HG03064 (cell line): ENCODE results near the gene LIG4.
"Not testable (repeated sequence)": the region's sequence is repeated elsewhere in the genome, so short reads cannot be mapped to it uniquely, and the experiment has no call there.

Experiments
- ATAC-seq: cut with Tn5 transposase; IDR thresholded peaks from one replicate; pipeline ENCODE4 v1.9.1; 2021; ENCODE audit warnings: low read depth; ENCODE audit not compliant: unreplicated experiment

Gene LIG4

DNA sequence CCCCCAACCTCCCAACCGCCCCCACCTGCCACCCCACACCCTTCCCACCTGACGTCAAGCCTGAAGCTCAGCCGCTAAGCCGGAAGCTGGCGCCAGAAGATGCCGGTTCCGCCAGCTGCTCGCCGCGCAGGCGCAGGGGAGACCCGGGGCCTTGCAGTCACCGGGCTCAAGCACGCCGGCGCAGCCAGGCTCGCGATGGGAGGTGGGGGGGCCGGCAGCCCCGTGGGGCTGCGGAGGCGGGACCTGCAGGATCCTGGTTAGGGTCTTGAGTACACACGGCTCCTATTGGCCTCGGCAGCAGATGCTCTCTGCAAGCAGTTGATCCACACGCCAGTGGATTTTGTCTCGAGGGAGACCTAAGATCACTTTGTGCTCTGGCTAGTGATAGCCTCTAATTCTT, at the start of gene LIG4:
LIG4 (minus strand) TSS at position 101 of the 400 bp plus-strand sequence. CDS start 4,268 bp downstream, outside the sequence.
- ATAC-seq, result peak; percentile 53

DNA sequence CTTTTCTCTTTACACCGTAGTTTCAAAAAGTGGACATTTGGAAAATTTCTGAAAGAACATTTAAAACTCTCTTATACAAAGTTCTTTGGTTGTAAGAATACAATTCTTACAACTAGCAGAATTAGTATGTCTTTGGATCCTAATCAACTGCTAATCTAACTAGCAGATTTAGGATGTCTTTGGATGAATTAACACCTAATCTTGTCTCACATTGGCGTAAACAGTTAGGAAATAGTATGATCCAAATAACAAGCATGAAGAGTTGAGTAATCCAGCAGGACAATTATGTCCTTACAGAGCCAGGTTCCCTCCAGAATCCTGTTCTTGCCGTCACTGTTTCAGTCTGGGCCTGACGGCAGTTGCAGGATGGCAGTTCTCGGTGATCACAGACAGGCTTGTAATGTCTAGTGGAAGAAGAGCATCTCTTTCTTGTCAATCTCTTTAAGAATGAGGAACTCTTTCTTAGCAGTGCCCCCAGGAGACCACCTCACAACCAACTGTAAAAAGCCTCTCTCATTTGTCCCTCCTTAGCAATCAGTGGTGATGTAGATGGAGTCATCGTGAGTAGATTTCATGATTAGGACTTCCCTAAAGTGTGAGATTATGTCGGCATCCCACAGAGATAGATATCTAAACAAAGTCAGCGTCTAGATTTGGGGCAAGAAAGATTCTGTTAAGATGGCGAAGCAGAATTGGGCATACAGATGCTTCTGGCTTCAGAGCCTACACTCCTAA, 48.5 kb upstream of the LIG4 start:
- no peak for ATAC-seq

DNA sequence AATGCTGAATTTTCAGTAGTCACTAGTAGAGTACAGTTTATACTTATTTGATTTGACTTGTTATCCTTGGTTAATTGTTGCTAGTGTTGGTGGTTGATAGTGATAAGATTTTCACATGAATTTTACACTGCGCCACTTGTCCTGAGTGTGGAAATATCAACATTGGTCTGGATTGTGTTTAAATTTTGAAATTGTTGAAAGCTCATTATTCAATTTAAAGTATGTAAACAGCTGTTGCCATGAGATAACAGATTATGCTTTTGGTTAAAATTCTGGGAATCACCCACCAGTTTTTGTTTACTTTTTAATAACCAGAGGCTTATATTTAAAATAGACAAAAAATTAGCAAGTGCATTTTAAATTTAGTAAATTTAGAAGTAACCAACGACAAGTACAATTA, 41.9 kb upstream of the LIG4 start:
- ATAC-seq, result no peak

DNA sequence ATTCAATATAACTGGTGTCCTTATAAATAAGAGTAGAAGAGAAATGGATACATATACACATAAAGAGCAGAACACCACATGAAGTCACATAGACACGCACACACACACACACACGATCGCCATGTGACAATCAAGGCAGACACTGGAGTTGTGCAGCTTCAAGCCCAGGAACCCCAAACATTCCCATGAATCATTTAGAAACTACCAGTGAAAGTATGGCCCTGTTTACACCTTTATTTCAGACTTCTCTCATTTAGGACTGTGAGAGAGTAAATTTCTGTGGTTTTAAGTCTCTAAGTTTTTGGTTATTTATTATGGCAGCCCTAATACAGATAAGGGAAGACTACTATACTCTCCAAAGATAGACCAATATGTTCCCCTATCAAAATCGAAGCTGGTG, 33.8 kb upstream of the LIG4 start:
- ATAC-seq, result no peak

DNA sequence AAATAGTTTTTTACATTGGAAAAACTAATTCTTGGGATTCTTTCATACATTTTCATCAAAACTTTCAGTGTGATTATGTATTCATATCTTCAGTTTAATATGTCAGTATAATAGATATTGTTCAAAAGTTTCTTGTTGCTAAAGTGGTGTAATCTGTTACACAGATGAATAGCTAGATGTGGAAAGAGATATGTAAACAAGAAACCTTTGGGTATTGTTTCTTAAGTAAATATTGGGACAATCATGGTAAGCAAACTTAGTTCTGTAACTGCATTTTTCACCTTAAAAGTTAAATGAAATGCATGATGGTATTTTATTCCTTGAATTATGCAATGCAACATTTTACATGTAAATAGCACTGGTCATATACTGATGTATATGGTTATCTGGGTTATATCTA, 15.0 kb upstream of the LIG4 start:
- ATAC-seq, result no peak

DNA sequence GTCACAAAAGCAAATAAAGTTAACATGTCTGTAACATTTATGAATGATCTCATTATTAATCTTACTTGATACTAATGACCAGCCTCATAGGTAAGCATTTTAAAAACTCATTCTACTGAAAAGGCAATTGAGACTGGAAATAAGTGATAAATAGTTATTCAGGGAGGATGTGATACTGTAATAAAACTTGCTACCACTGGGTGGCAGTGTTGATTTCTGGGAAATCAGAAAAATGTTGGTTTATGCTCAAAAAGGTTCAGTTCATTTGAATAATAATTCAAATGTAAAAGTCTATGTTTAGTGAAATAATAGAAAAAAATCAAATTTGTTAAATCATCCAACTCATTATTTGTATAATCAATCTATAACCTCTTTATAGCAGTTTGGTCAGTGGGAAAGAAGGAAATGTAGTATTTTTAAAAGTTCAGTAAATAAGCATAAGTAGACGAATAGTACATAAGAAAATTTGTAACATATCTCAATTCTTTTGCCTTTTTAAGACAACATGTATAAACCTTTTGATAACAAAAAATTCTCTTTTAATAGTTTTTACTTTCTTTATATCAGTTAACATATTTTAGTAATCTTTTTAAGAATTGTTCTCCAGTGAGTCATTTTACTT, 12.4 kb upstream of the LIG4 start:
- no peak for ATAC-seq

DNA sequence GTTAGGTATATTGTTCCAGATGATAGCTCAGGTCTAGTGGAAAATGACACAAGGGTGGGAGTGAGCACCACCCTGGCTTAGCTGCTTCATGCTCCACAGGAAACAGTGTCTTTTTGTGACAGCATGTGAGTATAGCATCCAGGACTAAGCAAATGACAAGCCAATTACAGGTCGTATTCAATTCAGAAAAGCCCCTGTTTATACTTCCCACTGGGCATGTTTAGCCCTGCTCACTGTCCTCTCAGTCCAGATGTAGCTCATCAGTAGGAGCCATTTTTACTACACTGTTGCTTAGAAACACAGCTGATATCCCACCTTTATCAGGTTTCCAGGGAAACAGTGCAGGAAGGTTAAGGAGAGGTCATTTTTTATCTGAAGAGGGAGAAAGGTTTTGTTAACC, 10.8 kb upstream of the LIG4 start:
- peak; percentile 32 for ATAC-seq

DNA sequence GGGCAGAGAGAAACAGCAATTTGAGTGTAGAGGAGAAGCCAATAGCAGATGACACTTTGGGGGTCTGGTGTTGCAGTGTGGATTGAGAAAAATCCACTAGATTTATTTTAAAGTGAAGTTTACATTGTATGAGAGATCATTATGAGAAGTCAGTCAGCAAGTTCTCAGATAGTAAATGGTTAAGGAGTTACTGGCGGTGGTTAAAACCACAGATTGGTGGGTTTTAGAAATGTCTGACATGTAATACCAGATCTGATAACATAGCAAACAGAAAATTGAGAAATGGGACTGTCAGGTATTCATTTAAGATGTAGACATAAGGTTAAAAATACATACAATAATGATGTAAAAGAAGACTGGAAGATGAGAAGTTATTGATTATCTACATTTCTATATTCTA, 10.1 kb upstream of the LIG4 start:
- ATAC-seq, result peak; percentile 64

DNA sequence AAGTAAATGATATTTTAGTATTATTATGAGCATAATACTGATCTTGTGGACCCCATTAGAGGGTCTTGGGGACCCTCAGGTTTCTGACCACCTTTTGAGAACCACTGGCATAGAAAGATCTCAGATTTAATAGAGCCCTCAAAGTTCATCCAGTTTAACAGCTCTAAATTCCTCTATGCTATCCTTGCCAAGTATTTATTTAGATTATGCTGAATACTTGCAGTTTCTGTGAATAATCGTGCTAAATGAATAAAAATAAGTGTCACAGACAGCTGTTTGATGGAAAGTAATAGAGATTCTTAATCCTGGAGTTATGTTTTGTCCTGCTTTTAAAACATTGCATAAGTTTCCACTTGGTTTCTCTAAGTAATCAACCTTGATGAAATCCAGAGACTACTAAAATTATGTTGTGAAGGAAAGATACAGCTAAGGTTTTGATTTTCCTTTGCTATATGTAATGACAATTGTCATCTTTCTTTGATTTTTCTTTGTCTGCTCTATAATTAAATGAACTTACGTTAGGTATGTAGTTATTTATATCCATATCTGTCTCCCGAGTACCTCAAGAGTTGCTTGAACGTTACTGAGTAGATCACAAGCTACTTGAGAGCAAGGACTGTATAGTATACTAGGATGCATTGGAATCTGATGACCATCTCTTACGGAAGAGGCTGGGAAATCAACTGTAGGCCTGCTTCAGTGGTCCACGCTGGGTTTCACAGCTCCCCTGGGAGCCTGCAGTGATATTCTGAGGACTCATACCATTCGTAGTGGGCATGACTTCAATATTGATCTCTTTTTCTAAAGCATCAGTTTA, 8.6 kb upstream of the LIG4 start:
- ATAC-seq, result no peak

DNA sequence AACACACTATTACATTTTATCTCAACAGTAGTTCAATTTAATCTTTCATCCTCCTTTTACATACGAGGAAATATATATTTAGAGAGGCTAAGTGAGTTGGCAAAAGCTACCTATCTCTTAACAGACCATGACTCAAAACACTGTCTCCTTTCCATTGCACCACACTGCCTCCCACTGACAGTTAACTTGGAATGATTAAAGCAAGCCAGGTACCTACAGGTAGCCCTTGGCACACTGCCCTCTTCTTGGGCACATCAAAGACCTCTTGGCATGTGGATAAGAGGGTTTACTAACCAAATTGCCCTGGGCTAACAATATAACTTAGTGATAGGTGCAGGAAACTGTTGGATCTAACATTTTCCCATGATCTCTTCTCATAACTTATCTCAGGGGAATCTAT, 4.7 kb upstream of the LIG4 start:
- no peak for ATAC-seq

DNA sequence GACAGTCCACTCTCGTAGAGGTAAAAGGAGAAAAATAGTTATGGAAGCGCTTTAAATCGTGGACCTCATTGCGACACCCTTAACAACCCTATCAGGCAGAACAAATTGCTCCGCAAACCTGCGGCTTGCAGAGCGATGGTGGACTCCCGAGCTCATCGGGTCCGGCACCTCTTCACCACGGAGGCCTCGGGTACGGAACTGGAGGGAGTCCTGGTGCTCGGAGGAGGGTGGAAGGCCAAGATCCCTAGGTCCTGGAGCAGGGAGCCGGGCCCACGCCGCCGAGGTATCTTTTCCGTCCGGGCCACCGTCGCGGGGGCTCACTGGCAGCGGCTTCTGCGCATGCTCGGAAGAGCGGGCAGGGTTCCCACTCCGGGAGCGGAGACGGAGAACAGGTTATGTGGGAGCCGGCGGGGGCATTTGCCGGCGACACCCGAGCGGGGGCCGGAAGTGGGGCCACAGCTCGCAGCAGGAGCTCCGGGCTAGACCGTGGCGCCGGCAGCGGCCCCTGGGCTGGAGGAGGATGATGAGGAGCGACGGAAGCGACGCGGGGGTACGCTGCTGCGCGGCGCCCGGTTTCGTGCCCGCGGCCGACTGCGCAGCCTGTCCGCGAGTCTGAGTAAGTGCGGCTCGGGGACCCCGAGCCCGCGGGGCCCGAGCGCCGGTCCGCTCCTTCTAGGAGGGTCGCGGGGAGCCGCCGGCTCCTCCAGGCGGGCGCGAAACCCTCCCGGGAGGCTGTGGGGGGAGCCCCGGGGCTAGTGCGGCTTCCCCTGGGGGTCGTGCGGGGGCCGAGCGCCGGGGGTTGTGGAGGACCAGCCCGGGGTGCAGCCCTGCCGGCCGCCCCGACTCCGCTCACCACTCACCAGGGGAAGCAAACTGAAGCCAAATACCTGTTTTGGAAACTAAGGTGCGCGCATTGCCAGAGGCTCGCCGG, 3.0 kb upstream of the LIG4 start, which contains the start of gene ABHD13:
ABHD13 (plus strand) TSS at position 349 of the 931 bp plus-strand sequence. CDS start 10,827 bp downstream, outside the sequence.
- ATAC-seq, result peak; percentile 72

DNA sequence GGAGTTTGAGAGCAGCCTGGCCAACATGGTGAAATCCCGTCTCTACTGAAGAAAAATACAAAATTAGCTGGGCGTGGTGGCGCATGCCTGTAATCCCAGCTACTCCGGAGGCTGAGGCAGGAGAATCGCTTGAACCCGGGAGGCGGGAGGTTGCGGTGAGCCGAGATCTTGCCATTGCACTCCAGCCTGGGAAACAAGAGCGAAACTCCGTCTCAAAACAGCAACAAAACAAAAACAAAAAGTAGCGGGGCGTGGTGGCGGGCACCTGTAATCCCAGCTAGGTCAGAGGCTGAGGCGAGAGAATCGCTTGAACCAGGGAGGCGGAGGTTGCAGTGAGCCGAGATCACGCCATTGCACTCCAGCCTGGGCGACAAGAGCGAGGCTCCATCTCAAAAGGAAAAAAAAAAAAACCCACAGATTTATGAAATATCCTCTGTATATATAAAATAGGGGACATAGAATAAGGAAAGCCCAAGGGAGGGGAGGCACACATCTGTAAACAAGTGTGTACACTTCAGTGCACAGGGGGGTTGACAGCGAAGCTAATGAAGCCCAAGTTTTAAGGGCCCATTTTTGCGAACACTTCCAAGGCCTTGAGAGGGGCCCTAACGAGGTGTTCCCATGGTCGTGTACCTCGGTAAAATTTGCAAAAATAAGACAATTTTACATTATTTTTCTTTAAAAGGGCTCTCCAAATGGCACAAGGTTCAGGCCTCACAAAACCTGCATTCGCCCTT, 2.1 kb upstream of the LIG4 start:
- ATAC-seq, result not testable (repeated sequence)

DNA sequence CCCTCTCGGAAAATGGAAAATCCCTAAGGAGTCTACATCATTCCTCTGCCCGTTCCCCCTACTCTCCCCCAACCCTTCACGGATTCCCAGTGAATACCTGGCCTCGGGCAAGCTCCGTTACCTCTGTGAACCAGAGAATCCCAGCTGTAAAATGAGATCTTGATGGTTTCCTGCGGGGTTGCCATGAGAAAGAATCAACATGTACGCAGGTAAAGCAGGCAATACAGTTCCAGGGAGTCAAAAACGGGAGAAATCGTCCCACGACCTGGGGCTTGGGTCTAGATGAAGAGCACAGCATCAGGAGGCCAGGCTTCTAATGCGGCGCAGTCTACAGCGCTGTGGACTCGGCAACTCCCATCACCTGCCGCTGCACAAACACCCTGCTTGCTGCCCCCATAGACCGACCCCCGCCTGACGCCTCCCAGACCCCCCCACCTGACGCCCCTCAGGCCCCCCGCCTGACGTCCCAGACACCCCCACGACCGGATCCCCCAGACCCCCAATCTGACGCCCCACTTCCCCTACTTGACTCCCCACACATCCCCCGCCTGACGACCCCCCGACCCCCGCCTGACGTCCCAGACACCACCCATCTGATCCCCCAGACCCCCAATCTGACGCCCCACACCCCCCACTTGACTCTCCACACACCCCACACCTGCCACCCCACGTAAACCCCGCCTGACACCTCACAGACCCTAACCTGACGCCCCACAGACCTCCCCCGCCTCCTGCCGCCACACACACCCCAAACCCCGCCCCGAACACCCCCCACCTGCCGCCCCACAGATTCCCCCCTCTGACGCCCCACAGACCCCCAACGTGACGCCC, 680 bp downstream of the LIG4 start:
- ATAC-seq, result no peak

DNA sequence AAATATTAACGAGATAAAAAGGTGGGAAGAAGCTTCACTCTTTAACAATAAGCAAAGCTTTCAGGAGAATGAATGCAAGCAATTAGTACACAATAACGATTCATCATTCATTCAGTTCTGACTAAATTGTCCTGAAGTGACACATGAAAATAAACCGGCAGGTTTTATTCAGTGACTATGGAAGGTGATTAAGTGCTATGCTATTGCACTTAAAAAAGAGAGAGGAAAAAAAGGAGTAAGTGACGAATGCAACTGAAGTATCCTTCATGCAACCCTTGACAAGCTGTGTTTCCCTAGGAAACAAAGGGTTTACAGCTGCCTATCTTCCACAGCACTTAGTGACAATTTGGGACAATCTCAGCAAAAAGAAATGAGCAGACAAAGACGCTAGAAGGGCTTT, 1.4 kb downstream of the LIG4 start:
- ATAC-seq, result no peak

DNA sequence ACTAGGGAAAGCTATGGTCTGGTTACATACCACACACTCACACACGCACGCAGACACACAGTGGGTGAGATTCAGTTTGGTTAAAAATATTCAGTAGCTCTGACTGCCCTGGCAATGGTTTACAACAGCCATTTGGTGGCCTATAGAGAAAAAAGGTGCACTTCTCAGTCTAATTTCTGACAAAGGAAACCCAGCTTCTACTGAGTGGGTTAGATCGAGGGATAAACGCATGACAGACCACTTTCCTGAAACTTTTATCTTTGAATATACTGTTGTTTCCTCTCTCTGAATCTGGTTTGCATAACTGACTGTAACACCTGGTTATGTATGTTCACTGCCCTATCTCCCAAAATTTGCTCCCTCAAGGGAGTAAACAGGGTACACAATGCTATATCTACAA, 2.5 kb downstream of the LIG4 start:
- peak; percentile 53 for ATAC-seq

DNA sequence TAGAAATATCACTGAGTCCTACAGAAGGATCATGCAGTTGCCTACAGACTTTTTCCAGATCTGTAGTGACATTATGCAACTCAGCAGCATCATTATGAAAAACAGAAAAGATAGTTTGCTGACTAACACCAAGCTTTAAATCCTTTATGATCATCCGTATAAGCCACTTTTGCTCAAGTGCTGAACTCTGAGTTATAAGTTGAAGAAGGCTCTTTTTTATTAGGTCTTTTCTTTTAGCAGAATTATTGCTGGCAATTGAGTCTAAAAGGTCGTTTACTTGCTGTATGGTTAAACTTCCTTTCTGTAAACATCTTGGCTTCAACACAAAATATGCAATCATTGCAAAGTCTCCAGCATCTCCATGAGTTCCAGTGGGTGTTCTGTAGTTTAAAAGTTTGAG, 4.8 kb downstream of the LIG4 start:
- ATAC-seq, result no peak

DNA sequence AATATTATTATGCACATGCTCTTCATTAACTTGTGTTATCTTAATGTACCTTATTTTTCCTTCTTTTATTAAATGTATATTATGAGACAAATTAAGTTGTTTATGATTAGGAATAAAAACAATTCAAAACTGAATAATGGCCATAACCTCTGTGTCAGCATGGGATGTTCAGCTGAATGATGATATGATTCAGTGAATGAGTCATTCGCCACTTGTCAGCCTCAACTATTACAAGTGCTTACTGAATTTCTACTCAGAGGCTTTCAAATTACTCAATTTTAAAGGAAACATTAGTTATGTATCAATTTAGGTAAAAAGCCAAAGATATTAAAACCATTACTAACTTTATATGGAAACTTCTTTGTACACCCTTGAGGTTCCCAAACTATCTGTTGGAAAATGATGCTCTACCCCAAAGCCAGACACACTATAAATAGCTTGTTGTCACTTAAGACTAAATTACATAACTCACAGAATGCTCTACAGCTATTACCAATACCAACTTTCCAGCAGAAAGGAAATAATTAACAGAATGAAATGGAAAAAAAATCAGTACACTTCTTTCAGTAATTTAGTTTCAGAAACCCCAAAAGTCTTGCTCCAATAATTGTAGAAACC, 14.4 kb downstream of the LIG4 start:
- no peak for ATAC-seq

DNA sequence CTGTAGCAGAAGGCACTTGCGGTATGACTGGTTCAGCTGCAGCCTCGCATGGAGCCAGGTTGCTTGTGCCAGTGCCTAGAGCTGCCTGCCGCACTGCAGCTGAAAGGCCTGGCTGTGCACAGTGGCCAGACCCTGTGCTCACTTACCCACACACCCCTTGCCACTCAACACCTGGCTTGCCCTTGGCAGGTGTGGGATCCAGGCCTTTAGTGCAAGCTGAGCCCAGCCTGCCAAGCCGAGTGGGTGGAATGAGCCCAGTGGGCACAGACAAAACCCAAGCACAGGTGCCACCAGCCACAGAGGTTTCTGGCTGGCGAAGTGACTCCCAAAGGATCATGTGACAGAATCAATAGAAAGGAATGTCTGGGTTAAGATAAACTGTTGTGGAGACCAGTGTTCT, 19.5 kb downstream of the LIG4 start:
- no peak for ATAC-seq
